AG08396 (cell line): ENCODE measurements around the gene AMBP.
"Not testable (repeated sequence)": the region's sequence is repeated elsewhere in the genome, so short reads cannot be mapped to it uniquely, and the experiment has no call there.

Experiments used
- DNase-seq: peaks from one replicate; pipeline ENCODE4 v3.0.0; 2012; ENCODE audit warnings: low spot score, mixed read lengths

AMBP gene

DNA sequence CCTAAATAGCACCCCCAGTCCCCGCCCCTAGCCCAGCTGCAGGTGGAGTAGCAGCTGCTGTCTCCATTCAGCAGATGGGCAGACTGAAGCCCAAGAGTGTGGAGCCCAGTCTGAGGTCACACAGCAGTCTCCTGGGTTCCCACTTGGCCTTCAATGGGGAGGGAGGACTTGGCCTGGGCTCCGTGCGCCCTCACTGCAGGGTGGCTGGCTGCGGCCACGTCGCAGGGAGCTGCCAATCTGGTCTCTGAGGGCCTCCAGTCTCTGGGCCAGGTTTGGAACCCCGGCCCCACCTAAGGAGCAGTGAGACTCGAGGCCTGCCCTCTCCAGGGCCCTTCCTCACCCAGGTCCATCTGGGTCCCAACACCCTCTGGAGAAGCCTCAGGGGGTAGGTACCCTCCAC, 13.6 kb upstream of the AMBP start:
- no peak for DNase-seq

DNA sequence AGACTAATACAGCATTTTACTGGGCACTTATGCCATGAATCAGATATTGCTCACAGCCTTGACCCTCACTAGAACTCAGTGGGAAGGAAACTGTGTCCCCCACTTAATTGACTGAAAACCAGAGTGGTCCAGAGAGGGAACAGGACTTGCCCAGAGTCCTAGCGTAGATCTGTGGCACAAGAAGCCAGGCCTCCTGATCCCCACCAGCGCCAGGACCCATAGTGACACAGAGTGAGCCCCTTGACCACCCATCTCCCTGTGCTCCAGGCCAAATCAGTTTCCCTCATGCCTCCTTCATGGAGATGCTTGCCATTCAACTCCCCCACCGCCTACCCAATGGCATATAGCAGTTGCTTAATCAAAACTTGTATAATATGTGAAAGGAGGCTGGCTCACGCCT, 12.7 kb upstream of the AMBP start:
- no peak for DNase-seq

DNA sequence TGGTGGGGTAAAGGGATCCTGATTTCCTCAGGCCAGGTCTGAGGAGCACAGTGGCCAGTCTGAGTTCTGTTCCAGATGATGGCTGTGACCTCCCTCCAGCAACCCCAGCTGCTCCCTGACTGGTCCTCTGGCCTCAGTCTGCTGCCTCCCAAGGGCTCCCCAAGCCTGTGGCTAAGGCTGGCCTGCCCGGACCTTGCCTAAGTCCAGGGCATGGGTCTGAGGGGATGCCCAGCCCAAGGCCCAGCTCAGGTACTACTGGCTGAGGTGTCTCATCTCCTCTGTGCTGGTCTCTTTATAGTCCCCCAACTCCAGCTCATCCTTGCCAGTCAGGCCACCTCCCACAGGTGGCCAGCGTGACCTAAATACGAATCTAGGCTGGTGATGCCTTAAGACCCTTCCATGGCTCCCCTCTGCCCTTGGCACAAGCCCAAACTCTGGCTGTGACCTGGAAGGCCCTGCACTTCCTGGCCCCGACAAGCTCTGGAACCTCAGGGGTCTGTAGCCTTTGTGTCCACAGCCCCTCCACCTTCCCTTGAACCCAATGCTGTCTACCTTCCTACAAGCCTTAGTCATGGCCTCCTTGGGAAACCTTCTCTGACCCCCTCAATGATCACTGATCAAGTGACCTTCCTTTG, 11.2 kb upstream of the AMBP start:
- no peak for DNase-seq

DNA sequence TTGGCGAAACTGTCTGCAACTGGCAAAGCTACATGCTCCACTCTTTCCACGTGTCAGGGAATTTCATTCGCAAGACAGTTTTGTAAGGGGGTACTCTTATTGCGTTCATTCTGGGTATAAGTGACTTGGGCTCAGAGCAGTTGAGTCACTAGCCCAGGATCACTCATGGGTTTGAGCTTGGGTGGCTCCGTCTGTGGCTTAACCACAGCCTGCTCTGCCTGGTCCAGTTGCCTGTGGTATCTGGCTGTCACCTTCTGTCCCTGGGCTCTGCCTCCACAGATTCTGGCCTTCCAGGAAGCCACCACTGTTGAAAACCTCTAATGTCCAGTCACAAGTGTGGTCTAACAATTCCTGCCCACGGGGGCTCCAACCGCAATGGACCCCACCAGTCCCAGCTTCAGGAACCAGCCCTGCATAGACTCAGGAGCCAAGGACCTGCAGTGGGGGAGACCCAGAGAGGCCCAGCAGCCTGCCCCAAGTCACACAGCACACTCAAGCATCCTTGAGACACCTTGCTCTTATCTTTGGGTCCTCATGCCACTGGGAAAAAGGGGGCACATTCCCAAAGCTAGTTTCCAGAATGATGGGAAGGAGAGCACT, 10.6 kb upstream of the AMBP start:
- DNase-seq: no peak

DNA sequence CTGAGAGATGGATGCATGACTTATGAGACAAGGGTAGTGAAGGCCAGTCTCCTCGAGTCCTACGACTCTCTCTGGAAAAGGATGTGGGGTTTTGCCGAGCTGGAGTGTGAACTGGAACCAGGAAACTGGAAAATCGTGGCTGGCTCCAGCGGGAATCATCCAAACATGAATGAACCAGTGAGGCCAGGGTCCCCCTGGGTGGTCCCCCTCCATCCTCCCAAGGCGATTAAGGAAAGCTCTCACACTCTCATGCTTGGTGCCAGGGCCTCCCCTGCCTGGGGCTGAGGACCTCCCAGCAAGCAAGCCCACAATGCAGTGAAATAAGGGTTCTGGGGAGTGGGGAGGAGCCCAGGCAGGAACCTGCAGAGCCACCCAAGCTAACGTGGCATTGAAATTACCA, 9.6 kb upstream of the AMBP start:
- no peak for DNase-seq

DNA sequence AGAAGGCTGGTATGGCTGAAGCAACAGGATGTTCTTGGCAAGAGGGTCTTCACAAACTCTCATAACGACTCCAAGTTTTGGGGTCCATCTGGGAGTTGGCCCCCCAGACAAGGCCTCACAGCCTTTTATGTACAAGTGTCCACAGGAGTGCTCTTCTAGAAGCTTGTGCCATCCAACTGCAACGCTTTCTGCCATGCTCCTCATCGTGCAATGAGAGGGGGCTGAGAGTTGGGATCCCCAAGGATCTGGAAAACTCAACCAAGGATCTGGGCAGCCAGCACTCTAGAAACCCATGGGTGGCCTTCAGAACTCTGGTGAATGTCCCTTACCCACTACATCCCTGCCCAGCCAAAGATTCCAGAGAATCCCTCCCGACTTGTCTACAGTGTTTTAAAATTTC, 8.5 kb upstream of the AMBP start:
- DNase-seq: no peak

DNA sequence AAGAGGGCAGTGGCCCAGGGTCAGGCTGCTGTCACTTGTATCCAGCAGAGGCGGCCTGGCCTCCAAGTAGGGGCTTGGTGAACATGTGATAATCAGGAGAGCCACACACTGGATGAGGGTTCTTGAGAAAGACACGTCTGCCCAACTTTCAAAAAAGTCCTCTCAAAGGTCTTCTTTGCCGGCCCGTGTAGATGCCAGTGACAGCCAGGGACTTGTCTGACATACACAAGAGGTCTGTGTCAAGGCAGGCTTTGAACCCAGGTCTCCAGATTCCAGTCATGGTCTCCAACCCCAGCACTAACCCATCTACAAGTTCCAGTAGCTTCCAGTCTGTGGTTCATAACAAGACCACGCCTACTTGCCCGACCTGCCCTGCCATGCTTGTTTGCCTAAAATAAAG, 7.9 kb upstream of the AMBP start:
- DNase-seq: no peak

DNA sequence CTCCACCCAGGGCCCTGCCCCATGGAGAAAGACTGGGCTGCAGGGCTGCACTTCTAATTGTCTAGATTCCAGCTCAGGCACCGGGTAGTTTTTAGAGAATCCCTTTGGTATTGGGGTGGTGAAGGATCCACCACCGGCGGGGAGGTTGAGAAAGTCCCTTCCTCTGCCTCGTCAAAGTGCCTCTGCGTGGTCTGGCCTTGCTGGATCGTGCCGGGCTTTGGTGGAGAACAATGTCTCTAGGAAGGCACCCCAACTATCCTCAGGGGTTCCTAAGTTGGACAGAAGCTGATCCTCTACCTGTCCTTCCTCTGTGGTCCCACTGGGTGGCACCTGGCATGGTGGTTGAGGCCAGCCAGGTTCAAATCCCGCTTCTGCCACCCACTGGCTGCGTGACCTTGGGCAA, 7.3 kb upstream of the AMBP start:
- DNase-seq: no peak

DNA sequence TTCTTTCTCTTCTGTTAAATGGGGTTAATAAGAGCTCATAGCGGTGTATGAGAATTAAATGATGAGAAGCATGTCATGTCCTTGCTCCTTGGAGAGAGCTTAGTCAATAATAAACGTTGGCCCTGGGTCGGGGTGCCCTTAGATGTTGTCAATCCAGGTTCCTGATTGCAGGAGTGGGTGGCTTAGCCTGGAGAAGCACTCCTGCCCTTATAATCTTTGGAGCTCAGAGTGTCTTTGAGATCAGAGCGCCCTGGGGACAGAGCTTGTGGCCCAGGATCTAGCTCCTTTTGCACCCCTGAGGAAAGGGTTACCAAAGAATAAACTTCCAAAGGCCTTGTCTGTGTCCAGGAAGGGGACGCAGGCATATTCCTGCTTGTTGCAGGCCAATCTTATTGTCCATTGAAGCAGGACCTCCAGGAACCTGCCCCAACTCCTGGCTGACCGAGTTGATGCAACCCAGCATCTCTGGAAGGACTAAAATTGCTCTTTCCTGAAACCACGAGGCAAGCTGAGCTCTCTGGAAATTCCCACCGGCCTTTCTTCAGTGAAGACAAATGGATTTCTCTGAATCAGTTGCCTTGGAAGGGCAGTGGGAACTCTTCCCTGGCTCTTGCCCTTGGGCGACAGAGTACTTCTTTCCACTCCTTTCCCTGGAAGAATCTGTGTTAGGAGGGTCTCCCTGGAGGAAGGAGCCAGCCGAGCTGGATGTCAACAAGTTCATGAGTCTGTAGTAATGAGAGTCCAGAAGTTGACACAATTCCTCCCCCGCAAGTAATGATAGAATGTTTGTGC, 6.4 kb upstream of the AMBP start:
- DNase-seq: no peak

DNA sequence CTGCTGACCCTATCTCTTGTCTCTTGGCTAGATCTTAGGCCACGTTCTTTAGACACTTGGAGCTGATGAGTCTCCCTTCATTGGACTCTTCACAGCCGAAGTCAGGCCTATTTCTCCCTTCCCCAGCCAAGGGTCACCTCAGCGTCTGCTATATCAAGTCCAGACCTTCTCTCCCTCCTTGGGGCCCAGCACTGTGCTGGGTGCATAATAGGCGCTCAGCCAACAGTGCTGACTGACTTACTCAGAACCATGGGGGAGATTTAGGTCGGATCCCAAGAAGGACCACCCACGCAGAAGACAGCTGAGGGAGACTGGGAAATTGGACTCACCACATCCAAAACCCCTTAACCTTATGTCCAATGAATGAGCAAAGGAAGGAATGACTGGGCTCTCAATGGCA, 5.6 kb upstream of the AMBP start:
- no peak for DNase-seq

DNA sequence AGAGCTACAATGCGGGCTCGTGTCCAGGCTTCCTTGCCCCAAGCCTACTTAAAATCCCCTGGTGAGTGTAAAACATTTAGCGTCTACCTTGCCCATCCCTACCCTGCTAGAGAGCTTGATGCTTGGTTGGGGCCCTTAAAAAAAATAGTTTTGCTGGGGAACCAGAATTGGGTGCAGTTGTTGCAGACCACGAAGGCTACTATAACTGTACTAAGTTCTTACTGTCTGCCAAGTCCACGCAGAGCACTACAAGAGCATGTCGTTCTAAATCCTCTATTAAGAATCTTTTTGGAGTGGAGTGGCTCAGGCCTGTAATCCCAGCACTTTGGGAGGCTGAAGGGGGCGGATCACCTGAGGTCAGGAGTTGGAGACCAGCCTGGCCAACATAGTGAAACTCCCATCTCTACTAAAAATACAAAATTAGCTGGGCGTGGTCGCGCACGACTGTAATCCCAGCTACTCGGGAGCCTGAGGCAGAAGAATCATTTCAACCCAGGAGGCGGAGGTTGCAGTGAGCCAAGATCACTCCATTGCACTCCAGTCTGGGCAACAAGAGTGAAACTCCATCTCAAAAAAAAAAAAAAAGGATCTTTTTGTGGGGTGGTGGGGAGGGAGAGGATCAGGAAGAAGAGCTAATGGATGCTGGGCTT, 4.8 kb upstream of the AMBP start:
- DNase-seq: not testable (repeated sequence)

DNA sequence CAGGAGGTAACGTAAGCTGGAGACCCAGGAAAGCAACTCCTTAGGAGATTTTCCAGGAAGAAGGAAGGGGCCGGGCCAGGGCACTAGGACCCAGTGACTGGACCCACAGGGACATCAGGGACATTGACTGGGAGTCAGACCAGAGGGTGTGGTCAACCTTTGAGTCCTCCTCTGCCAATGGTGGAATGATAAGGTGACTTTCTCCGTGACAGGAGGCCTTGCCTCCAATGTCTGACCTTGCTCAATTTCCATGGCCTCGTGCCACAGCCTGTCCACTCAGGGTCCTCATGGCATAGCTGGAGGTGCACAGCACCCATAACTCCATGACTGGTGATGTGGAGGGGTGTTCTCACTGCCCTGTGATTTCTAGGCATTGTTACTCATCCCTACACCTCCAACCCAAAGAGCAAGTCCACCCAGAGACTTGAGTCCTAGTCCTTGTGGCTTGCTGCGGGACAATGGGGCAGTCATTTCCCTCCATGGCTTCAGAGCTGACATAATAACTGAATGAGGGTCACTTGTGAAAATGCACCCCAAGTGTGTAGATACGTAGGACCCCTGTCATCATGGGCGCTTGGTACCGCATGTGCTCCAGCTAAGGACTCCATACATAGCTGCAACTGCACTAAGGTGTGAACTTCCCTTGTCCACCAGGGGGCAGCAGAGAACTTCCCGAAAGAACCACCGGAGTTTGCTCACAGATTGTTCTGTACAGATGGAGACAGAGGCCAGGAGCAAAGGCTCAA, 4.1 kb upstream of the AMBP start:
- DNase-seq: peak; percentile 89

DNA sequence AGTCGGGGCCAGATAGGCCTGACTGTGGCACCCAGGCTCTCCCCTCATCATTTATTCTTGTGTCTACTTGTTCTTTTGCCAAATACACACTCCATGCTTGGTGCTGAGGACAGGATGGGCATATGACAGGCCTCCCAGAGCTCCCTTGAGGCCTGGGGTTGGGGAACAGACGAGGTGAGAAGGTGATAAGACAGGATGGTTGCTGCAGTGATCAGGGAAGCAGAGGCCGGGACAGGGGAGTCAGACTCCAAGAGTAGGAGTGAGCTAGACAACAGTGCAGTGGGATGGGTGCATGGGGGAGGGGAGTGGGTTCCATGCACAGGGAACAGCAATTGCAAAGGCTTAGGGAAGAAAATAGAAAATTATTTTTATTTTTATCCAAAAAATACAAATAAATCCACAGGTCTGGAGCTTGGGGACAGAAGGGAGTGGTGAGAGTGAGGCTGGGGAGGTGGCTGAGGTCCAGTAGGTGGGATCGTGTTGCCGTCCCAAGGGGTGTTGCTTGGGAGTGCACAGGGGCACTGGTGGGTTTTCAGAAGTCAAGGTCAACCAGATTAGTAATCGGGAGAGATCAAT, 3.4 kb upstream of the AMBP start:
- no peak for DNase-seq

DNA sequence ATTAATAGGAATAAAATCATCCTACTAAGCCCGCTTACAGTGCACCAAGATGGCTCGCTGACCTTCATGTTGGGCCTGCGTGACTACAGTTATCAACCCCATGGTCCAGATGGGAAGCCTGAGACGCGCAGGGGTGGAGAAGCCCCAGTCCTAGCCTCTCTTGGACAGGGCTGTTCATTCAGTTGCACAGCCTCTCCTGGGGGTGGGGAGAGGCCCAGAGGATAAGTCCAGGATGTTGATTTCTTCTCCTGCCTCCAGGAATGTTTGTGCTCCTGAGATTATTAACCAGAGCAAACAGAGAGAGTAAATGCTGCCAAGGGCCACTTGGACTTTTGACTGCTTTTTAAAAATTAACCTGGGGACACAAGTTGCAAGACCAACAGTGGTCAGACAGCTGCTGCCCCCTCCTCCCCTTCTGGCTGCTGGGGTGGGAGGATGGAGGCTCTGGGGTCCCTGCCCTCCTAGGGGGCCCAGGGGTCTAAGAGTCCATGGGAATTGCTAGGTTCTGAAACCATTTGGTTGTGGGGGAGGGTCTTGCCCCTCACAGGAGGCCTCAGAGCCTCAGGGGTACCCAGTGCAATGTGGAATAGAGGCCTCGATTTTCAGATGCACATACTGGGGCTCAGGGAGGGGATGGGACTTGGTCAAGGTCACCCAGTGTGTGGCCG, 2.8 kb upstream of the AMBP start:
- DNase-seq: no peak

DNA sequence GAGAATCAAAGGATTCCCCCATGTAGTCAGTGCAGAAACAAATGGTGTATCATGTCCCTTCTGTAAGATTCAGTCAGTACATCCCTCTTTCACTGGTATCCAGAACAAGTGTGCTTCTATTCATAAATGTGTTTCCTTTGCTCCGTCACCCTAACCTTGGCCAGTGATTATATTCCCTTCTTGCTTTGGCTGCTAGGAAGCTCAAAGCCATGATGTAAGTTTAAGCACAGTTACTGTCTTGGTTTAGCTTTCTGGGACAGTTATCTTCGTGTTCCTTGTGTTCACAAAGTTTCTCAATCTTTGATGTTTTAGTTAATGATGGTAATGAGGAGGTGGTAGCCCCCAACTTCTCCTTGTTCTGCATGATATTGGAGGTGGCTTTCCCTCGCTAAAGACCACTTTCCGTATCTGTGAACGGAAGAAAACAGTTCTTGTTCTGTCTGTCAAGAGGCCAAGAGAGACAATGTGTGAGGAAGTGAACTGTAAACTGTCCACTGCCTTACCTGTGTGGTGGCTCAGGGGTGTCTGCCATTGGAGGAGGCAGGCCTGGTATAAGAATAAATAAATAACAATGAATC, 2.2 kb upstream of the AMBP start:
- no peak for DNase-seq

DNA sequence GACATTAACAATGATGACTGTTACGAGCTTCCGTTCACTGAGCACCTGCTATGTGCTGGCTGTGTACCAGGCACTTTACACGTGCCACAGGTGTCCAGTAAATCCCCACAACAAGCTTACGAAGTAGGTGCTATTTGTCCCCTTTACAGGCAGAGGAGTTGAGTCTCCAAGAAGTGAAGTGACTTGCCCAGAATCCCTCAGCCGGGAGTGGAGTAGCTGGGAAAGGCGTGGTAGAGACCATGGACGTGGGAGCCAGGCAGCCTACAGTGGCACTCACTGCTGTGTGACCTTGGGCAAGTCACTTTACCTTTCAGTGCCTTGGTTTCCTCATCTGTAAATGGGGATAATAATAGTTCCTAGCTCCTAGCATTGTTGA, 669 bp upstream of the AMBP start:
- no peak for DNase-seq

DNA sequence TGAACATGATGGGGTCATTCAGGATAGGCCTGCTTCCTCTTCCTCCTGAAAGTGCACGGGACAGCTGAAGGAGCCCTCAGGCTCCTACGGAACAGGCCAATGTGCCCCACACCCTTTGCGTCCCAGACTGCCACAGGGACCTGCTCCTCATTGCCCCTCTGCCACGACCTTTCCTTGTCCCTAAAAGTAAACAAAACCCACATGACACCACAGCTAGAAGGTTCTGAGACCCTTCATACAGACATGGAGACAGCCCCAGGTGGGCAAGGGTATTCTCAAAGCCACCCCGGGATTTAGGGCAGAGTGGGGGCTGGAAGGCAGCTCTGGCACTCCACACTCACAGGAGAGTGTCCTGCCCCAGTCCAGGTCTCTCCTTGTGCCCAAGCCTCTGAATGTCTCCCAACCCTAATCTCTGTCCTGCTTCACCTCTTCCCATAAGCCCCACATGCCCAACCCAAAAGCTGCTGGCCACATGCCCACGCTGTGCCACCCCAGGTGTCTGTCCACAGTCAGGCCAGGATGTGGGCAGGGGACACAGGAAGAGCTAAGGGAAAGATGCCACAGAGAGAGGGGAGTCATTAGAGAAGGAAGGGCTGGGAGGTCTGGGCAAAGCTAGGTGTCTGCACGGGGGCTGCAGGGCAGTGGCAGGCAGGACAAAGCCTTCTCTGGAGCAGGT, 800 bp downstream of the AMBP start:
- DNase-seq: no peak

DNA sequence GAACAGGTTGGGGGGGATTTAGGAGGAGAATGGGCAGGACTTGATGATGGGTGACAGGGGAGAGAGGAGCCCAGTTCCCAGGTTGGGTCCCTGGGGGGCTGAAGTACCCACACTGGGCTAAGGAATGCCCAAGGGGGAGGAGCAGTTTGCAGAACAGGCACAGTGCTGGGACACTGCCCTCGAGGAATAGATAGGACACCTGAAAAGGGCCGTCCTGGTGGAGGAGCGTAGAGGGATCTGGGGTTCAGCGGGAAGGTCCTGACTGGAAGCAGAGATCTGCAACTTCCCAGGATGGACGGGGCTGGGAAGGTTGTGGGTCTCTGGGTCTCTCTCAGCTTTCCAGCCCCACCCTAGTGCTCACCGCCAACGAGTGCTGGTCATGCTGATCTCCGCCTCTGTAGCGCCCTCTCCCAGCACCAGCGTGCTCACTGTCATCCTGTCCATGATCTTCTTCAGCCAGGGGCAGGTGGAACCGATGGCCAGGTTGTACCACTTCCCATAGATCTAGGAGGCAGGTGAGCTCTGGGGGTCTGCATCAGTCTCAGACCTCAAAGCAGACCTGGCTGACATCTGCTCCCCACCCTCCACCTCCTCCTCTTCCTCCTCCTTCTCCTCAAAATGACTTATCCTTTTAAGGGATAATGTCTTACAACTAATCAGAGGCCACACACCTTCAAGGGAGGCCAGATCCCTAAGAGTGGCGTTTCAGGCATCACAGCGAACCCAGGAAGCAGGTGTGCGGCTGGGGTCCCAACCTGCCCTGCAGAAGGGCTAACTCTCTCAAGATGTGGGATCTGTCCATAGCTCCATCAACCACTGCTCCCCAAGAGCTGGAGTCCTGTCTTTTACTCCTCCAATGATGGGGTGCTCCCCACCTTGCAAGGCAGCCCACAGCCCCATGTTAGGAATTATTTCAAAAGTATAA, 1.6 kb downstream of the AMBP start:
- DNase-seq: no peak

DNA sequence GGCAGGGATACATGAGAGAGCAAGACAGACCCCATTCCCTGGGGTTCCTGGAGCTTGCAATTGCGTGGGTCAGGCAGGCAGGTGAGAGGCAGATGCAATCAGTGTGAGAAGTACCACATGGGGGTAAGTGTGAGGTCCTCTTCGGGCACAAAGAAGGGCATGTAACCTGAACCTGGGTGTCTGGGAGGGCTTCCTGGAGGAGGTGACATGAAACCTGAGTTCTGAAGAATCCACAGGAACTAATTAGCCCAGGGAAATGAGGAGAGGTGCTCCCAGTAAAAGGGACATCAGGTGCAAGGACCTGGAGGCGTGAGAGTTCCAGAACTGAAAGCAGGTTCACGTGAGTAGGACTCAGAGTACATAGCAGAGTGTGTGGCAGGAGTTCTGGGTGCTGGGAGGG, 2.5 kb downstream of the AMBP start:
- DNase-seq: no peak
